Mesodermal cell (in vitro differentiated cells): ENCODE results near the gene BFSP1.

Experiments
- H3K27ac ChIP-seq: 2 replicates; pipeline ENCODE4 v1.7.0; 2013; ENCODE audit warnings: mild to moderate bottlenecking, low read depth, low read length, moderate library complexity; ENCODE audit not compliant: severe bottlenecking
- H3K36me3 ChIP-seq: 2 replicates; pipeline ENCODE4 v1.7.1; 2013; ENCODE audit warnings: mild to moderate bottlenecking, low read length, moderate library complexity; ENCODE audit not compliant: control insufficient read depth, insufficient read depth
- H3K4me1 ChIP-seq: one replicate; pipeline ENCODE4 v1.7.1; 2013; ENCODE audit warnings: mild to moderate bottlenecking, low read length; ENCODE audit not compliant: insufficient read depth, control insufficient read depth, poor library complexity, severe bottlenecking
- H3K4me3 ChIP-seq: 2 replicates; pipeline ENCODE4 v1.7.0; 2013; ENCODE audit warnings: low read length, control low read depth, mild to moderate bottlenecking; ENCODE audit not compliant: insufficient read depth, poor library complexity, severe bottlenecking; ENCODE audit errors: extremely low read depth
- H3K9me3 ChIP-seq: 2 replicates; pipeline ENCODE4 v1.7.1; 2013; ENCODE audit warnings: mild to moderate bottlenecking, low read length, moderate library complexity; ENCODE audit not compliant: control insufficient read depth
- WGBS, 2 experiments: methylation state at CpG; one replicate each; pipeline ENCODE4 v1.1.5; 2013; ENCODE audit warnings: missing lambda C conversion rate in 2 of 2; ENCODE audit not compliant: insufficient coverage in 2 of 2; 5-methylcytosine and 5-hydroxymethylcytosine counted together

Gene BFSP1

GRCh38 chr20:17497821-17498580, 33.2 kb downstream of the BFSP1 start:
- Histone ChIP-seq H3K27ac (no peak overlapping the region), H3K4me1 (no peaks in the 10 kb centered on the region), H3K4me3 (no peak overlapping the region), H3K36me3 (no peaks in the 10 kb centered on the region), H3K9me3 (no peaks in the 10 kb centered on the region)
- 89 to 92% methylated on average over 9 to 11 of the region's 11 CpGs for WGBS, 2 experiments

DNA sequence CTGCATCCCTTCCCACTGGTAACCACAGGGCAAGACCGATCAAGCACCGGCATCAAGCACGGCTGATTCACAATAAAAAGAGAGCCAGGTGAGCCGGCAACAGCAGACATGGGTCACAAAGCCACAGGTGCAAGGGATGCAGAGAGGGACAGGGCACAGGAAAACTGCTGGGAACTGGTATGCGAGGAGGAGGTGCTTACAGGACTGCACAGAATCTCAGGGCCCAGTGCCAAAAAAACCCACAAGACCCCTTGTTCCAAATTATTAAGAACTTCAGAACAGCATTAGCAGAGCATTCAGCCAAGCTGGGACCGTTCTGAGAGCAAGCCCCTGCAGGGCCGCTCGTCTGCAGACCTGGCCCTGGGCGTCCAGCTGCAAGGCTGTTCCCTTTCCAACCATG, 35.4 kb downstream of the BFSP1 start:
- WGBS, 2 experiments: 91 to 92% methylated on average over 8 to 9 of the region's 9 CpGs

GRCh38 chr20:17494201-17494600, 37.0 kb downstream of the BFSP1 start:
- Histone ChIP-seq H3K36me3 (no peaks in the 10 kb centered on the region), H3K4me1 (no peaks in the 10 kb centered on the region), H3K9me3 (no peaks in the 10 kb centered on the region), H3K4me3 (no peak overlapping the region), H3K27ac (no peak overlapping the region)
- WGBS, 2 experiments: 98 to 100% methylated on average over 1 to 7 of the region's 7 CpGs

More for the DNA sequence above, 35.4 kb downstream of the BFSP1 start:
- Histone ChIP-seq H3K9me3 (no peaks in the 10 kb centered on the region), H3K36me3 (no peaks in the 10 kb centered on the region), H3K27ac (no peak overlapping the region), H3K4me3 (no peak overlapping the region), H3K4me1 (no peaks in the 10 kb centered on the region)

DNA sequence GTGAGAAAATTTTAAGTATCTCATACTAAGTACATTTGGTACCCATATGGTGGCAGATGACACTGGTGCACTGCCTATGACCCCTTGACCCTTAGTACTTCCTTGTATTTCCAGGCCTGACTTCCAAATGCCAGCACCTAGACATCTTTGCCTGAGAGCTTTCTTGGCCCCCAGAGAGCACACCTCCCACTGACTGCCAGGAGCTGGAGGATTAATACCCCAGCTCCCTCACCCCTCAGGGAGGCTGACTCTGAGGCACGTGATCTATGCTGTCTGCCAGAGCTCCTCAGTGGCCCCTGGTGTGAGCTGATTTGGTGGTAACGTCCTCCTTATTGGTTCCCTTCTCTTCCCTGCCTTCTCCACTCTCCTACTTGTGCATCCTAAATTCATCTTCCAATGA, 38.0 kb downstream of the BFSP1 start:
- Histone ChIP-seq H3K9me3 (no peaks in the 10 kb centered on the region), H3K4me3 (no peak overlapping the region), H3K36me3 (no peaks in the 10 kb centered on the region), H3K27ac (no peak overlapping the region), H3K4me1 (no peaks in the 10 kb centered on the region)
- 76 to 89% methylated on average over 2 of the region's 2 CpGs for WGBS, 2 experiments

DNA sequence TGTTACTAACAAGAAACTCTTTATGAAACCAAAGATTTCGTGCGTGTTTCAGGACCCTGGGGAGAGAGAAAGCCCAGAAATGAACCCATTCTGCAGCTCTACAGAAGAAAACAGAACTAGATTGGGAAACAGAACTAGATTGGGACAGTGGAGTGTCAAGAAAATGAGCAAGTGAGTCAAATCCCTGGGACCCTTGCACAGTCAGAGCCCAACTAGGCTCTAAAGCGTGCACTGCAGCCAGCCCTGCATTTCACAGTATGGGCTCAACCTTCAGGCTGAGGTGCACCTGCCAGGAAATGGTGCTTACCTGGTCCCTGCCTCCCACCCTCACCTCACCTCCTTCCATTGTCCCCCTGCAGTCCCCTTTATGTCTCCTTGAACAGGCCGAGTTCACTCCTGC, 39.7 kb downstream of the BFSP1 start:
- H3K36me3 ChIP-seq: no peaks in the 10 kb centered on the region
- no peaks in the 10 kb centered on the region for H3K9me3 ChIP-seq
- no peak overlapping the region for H3K27ac ChIP-seq
- H3K4me3 ChIP-seq: no peak overlapping the region
- H3K4me1 ChIP-seq: no peaks in the 10 kb centered on the region
- 89 to 92% methylated on average over 2 to 4 of the region's 4 CpGs for WGBS, 2 experiments

GRCh38 chr20:17491041-17491440, 40.1 kb downstream of the BFSP1 start:
- no peaks in the 10 kb centered on the region for H3K9me3 ChIP-seq
- no peaks in the 10 kb centered on the region for H3K36me3 ChIP-seq
- H3K4me3 ChIP-seq: no peak overlapping the region
- no peak overlapping the region for H3K27ac ChIP-seq
- no peaks in the 10 kb centered on the region for H3K4me1 ChIP-seq
- WGBS, 2 experiments: 83 to 85% methylated on average over 10 to 11 of the region's 11 CpGs

DNA sequence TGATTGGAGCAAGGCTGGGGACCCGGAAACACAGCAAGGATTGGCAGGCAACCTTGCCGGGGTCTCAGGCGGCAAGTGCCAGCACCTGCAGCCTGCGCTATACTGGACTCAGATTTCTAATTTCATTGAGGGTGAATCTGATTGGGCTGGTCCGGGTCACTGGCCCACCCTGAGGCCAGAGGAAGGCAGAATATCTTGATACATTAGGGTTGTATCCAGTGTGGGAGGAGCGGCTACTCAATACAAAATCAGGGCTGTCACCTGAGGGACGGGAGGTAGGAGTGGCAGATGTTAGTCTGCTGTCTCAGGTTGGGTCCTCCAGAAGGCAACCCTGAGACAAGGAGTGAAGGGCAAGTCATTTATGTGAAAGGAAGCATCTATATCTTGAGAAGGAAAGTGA, 40.7 kb downstream of the BFSP1 start:
- no peak overlapping the region for H3K27ac ChIP-seq
- H3K4me3 ChIP-seq: no peak overlapping the region
- WGBS, 2 experiments: 83 to 95% methylated on average over 3 to 7 of the region's 7 CpGs
- no peaks in the 10 kb centered on the region for H3K36me3 ChIP-seq
- no peaks in the 10 kb centered on the region for H3K9me3 ChIP-seq
- H3K4me1 ChIP-seq: no peaks in the 10 kb centered on the region

DNA sequence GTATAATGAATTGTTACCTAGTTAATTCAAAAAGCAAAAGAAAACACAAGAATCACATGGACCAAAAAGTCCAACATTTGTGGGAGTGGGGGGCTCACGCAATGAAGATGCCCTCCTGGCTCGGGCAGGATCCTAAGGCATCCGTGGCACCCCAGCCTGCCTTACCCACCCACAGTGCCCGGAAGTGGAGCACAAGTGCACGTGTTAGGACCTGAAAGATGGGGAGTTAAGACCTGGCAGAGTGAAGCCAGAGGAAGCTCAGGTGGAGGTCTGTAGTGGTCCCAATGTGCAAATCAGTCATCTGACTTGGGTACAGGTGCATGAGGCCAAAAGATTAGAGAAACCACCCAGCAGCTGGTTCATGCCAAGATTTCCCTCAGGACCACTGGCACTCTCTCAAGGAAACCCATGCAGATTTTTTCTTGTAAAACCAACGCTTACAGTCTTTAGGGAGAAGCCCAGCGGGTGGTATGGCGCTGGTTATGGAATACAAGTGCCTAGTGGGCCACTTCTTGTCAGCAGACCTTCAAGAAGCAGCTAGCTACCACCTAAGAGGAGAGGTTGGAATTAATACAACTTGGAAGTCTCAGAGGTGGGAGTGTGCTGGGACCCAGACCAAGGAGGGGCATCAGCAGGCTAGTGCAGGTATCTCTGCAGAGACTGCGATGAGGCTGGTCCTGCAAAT, 42.1 kb downstream of the BFSP1 start:
- 92 to 95% methylated on average over 7 to 8 of the region's 9 CpGs for WGBS, 2 experiments
- H3K4me1 ChIP-seq: no peaks in the 10 kb centered on the region
- H3K27ac ChIP-seq: no peak overlapping the region
- H3K9me3 ChIP-seq: no peaks in the 10 kb centered on the region
- H3K36me3 ChIP-seq: no peaks in the 10 kb centered on the region
- H3K4me3 ChIP-seq: no peak overlapping the region

DNA sequence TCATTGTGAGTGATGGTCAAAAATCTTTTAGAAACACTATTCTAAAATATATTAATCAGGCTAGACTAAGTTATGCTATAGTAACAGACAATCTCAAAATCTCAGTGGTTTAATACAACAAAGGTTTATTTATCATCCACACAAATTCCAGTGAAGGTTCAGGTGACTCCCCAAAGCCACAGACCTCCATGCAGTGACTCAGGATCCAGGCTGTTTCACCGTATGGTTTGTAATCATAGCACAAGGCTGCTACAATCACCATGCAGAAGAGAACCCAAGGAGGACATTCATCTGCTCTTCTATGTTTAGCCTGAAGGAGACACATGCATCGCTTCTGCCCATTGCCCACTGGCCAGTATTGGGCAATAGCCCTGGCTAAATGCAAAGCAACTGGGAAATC, 46.2 kb downstream of the BFSP1 start:
- H3K36me3 ChIP-seq: no peaks in the 10 kb centered on the region
- 89 to 100% methylated on average over 2 of the region's 2 CpGs for WGBS, 2 experiments
- H3K4me3 ChIP-seq: no peak overlapping the region
- H3K9me3 ChIP-seq: no peaks in the 10 kb centered on the region
- H3K4me1 ChIP-seq: no peaks in the 10 kb centered on the region
- no peak overlapping the region for H3K27ac ChIP-seq

- H3K4me3 ChIP-seq: no peak overlapping the region
- H3K4me1 ChIP-seq: no peaks in the 10 kb centered on the region
- no peak overlapping the region for H3K27ac ChIP-seq
- no peaks in the 10 kb centered on the region for H3K9me3 ChIP-seq
- H3K36me3 ChIP-seq: no peaks in the 10 kb centered on the region
- 98 to 100% methylated on average over 5 of the region's 5 CpGs for WGBS, 2 experiments
Observed at GRCh38 chr20:17482536-17482935, 48.6 kb downstream of the BFSP1 start.

DNA sequence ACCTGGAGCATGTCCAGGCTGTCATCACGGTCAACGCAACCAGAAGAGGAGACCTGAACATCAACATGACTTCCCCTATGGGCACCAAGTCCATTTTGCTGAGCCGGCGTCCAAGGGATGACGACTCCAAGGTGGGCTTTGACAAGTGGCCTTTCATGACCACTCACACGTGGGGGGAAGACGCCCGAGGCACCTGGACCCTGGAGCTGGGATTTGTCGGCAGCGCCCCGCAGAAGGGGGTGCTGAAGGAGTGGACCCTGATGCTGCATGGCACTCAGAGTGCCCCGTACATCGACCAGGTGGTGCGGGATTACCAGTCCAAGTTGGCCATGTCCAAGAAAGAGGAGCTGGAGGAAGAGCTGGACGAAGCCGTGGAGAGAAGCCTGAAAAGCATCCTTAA, 49.5 kb downstream of the BFSP1 start:
- H3K4me3 ChIP-seq: no peak overlapping the region
- H3K27ac ChIP-seq: no peak overlapping the region
- no peaks in the 10 kb centered on the region for H3K4me1 ChIP-seq
- WGBS, 2 experiments: 96 to 97% methylated on average over 14 to 15 of the region's 16 CpGs
- H3K9me3 ChIP-seq: no peaks in the 10 kb centered on the region
- H3K36me3 ChIP-seq: no peaks in the 10 kb centered on the region
